ENCODE data around the gene LRIT2. TPM values are rescaled to one million over a fixed set of nuclear protein-coding genes. Genes with fewer than 3 reads are reported as not detected.

Gene LRIT2
- total RNA-seq, 4 donors from 2014 or later: not detected

GRCh38 chr10:84214612-84215235 lies 10.6 kb downstream of the LRIT2 start:
- no peaks in the 10 kb centered on the region for H3K9me3 ChIP-seq
- no peak overlapping the region for H3K27ac ChIP-seq
- H3K36me3 ChIP-seq: no peaks in the 10 kb centered on the region
- intact Hi-C loops (cut with DNase I; ENCODE audit: low total_unique reads) (no loop called here), in situ Hi-C loops (cut with MboI; ENCODE audit: low sequenced_read_pairs in 4 of 4) (no loop called here)
- TF ChIP-seq POLR2A (IDR thresholded peaks at IDR 0.05) (no peak), CTCF (IDR thresholded peaks at IDR 0.05 in 4 of 5, conservative IDR thresholded peaks at IDR 0.05 in 1 of 5) (no peak)
- ATAC-seq (no peak), DNase-seq (no peak)
- H3K27me3 ChIP-seq: no peaks in the 10 kb centered on the region
- no peak overlapping the region for H3K4me3 ChIP-seq
- no peaks in the 10 kb centered on the region for H3K4me1 ChIP-seq

GRCh38 chr10:84214046-84214572 lies 11.2 kb downstream of the LRIT2 start:
- Histone ChIP-seq H3K36me3 (no peaks in the 10 kb centered on the region), H3K9me3 (no peaks in the 10 kb centered on the region), H3K27ac (no peak overlapping the region), H3K4me1 (no peaks in the 10 kb centered on the region), H3K4me3 (no peak overlapping the region), H3K27me3 (no peaks in the 10 kb centered on the region)
- no peak for TF ChIP-seq POLR2A (IDR thresholded peaks at IDR 0.05)
- TF ChIP-seq CTCF (IDR thresholded peaks at IDR 0.05 in 4 of 5, conservative IDR thresholded peaks at IDR 0.05 in 1 of 5): no peak
- ATAC-seq: no peak
- no peak for DNase-seq
- in situ Hi-C loops (cut with MboI; ENCODE audit: low sequenced_read_pairs in 4 of 4): no loop called here
- intact Hi-C loops (cut with DNase I; ENCODE audit: low total_unique reads): no loop called here

GRCh38 chr10:84213076-84213475 lies 12.3 kb downstream of the LRIT2 start:
- in situ Hi-C loops (cut with MboI; ENCODE audit: low sequenced_read_pairs in 4 of 4): no loop called here
- H3K27me3 ChIP-seq: no peaks in the 10 kb centered on the region
- no peaks in the 10 kb centered on the region for H3K4me1 ChIP-seq
- TF ChIP-seq POLR2A (IDR thresholded peaks at IDR 0.05) (no peak), CTCF (IDR thresholded peaks at IDR 0.05 in 4 of 5, conservative IDR thresholded peaks at IDR 0.05 in 1 of 5) (no peak)
- ATAC-seq (no peak), DNase-seq (no peak)
- H3K4me3 ChIP-seq: no peak overlapping the region
- intact Hi-C loops (cut with DNase I; ENCODE audit: low total_unique reads): no loop called here
- H3K36me3 ChIP-seq: no peaks in the 10 kb centered on the region
- no peaks in the 10 kb centered on the region for H3K9me3 ChIP-seq
- H3K27ac ChIP-seq: no peak overlapping the region

GRCh38 chr10:84212014-84212413 lies 13.3 kb downstream of the LRIT2 start:
- Histone ChIP-seq H3K4me3 (no peak overlapping the region), H3K27ac (no peak overlapping the region), H3K36me3 (no peaks in the 10 kb centered on the region), H3K4me1 (no peaks in the 10 kb centered on the region), H3K9me3 (no peaks in the 10 kb centered on the region), H3K27me3 (no peaks in the 10 kb centered on the region)
- intact Hi-C loops (cut with DNase I; ENCODE audit: low total_unique reads) (no loop called here), in situ Hi-C loops (cut with MboI; ENCODE audit: low sequenced_read_pairs in 4 of 4) (no loop called here)
- no peak for TF ChIP-seq POLR2A (IDR thresholded peaks at IDR 0.05)
- no peak for TF ChIP-seq CTCF (IDR thresholded peaks at IDR 0.05 in 4 of 5, conservative IDR thresholded peaks at IDR 0.05 in 1 of 5)
- no peak for ATAC-seq
- DNase-seq: no peak

- no peaks in the 10 kb centered on the region for H3K27me3 ChIP-seq
- no peaks in the 10 kb centered on the region for H3K36me3 ChIP-seq
- no peaks in the 10 kb centered on the region for H3K4me1 ChIP-seq
- H3K27ac ChIP-seq: no peak overlapping the region
- no peaks in the 10 kb centered on the region for H3K9me3 ChIP-seq
- DNase-seq (no peak), ATAC-seq (no peak)
- TF ChIP-seq CTCF (IDR thresholded peaks at IDR 0.05 in 4 of 5, conservative IDR thresholded peaks at IDR 0.05 in 1 of 5) (no peak), POLR2A (IDR thresholded peaks at IDR 0.05) (no peak)
- no peak overlapping the region for H3K4me3 ChIP-seq
- in situ Hi-C loops (cut with MboI; ENCODE audit: low sequenced_read_pairs in 4 of 4) (no loop called here), intact Hi-C loops (cut with DNase I; ENCODE audit: low total_unique reads) (no loop called here)
Measured at GRCh38 chr10:84211566-84211965, 13.8 kb downstream of the LRIT2 start.
